Esophagus muscularis mucosa (tissue), 4 donors: ENCODE measurements around the gene KRT36. TPM values are rescaled to one million over a fixed set of nuclear protein-coding genes. Genes with fewer than 3 reads are reported as not detected.
A peak's percentile ranks its signal among the peaks of the same experiment; 100 is the strongest.

Source experiments
- DNase-seq: peaks from one replicate; pipeline ENCODE4 v3.0.0-alpha.2; 2017; ENCODE audit errors: extremely low spot score
- H3K27ac ChIP-seq, 4 donors: fragments of 200-600 bp; sonication (generic); replicated peaks in 1 of 4; 1 replicate in 3 of 4; 2 replicates in 1 of 4; pipeline ENCODE4 v1.5.1; 2016 to 2019; ENCODE audit warnings: mild to moderate bottlenecking in 1 of 4
- H3K27me3 ChIP-seq, 4 donors: fragments of 200-600 bp; sonication (generic); one replicate each; pipeline versions ENCODE4 v1.5.1 to v1.6.0; 2016 to 2019
- H3K36me3 ChIP-seq, 4 donors: fragments of 200-600 bp; sonication (generic); one replicate each; pipeline ENCODE4 v1.5.1; 2016 to 2019
- H3K4me1 ChIP-seq, 4 donors: fragments of 200-600 bp; sonication (generic); one replicate each; pipeline ENCODE4 v1.5.1; 2016 to 2019
- H3K4me3 ChIP-seq, 4 donors: fragments of 200-600 bp; sonication (generic); 1 replicate in 2 of 4; 2 replicates in 2 of 4; pipeline ENCODE4 v1.5.1; 2016 to 2019; ENCODE audit warnings: mild to moderate bottlenecking in 4 of 4, moderate library complexity in 1 of 4
- H3K9me3 ChIP-seq, 4 donors: fragments of 200-600 bp; sonication (generic); 1 replicate in 3 of 4; 2 replicates in 1 of 4; pipeline ENCODE4 v1.5.1; 2016 to 2019
- EP300 ChIP-seq: sonication (generic); formaldehyde crosslinking; IDR thresholded peaks from one replicate; pipeline ENCODE4 v1.6.1; 2017; ENCODE audit warnings: antibody characterized with exemption
- POLR2A ChIP-seq: fragments of 450-650 bp; IDR thresholded peaks from one replicate; pipeline ENCODE4 v1.6.1; 2017; ENCODE audit warnings: antibody characterized with exemption, moderate library complexity, mild to moderate bottlenecking, low read depth
- POLR2AphosphoS5 ChIP-seq, 2 donors: sonication (generic); formaldehyde crosslinking; IDR thresholded peaks; one replicate each; pipeline ENCODE4 v1.6.1; 2017; ENCODE audit warnings: antibody characterized with exemption in 2 of 2
- WGBS: methylation state at CpG from one replicate; pipeline ENCODE4 v1.1.5; 2018; 5-methylcytosine and 5-hydroxymethylcytosine counted together
- intact Hi-C: fragments of 100-400 bp; cut with DNase I; formaldehyde crosslinking; loops from one replicate; pipeline ENCODE4 v1.15.1; 2023
- total RNA-seq, 4 donors: library from RNA; depleted of rRNA; stranded (reverse); fragments of >200 nt; gene quantifications; one replicate each; pipeline versions ENCODE4 v1.1.0 to v1.2.1, GENCODE V29; 2016
- TF ChIP-seq, protein P1 (sequence below), 3 experiments: fragments of 200-600 bp in 2 of 3; fragments of 450-650 bp in 1 of 3; sonication (generic) in 2 of 3; IDR thresholded peaks; one replicate each; pipeline ENCODE4 v1.5.1; 2017 to 2019; ENCODE audit warnings: antibody characterized with exemption in 3 of 3, mild to moderate bottlenecking in 2 of 3, moderate library complexity in 1 of 3

The KRT36 gene
- total RNA-seq, 4 donors from 2014 or later, result not detected

DNA sequence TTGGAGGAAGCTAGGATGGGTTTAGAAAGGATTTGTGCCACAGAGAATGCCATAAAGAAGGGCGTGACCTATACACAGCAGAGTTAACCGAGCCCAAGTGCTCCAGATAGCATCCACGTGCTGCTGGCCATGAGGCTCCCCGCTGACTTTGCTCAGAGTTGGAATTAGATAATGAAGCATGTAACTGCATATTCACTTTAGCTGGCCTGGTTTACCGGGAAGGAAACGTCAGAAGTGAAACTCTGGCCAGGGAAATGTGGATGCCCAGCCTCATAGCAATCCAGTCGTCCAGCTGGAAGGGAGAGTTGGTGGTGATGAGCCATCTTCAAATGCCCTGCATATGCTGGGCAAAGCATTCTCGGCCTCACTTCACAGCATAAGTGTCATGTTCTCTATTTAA, 14.8 kb downstream of the KRT36 start:
- H3K9me3 ChIP-seq, result peaks cover 0 to 8% (median 7%) of the 10 kb centered on the region in 4 donors
- no peak overlapping the region for H3K4me3 ChIP-seq
- intact Hi-C loops, result no loop called here
- H3K27me3 ChIP-seq, result no peaks in the 10 kb centered on the region
- 84% methylated on average over 8 of the region's 8 CpGs for WGBS
- no peaks in the 10 kb centered on the region for H3K4me1 ChIP-seq
- H3K27ac ChIP-seq, result no peak overlapping the region
- DNase-seq, result no peak
- no peaks in the 10 kb centered on the region for H3K36me3 ChIP-seq
- no peak for TF ChIP-seq POLR2AphosphoS5 (IDR thresholded peaks at IDR 0.05)
- no peak for TF ChIP-seq EP300
- TF ChIP-seq, protein P1, sequence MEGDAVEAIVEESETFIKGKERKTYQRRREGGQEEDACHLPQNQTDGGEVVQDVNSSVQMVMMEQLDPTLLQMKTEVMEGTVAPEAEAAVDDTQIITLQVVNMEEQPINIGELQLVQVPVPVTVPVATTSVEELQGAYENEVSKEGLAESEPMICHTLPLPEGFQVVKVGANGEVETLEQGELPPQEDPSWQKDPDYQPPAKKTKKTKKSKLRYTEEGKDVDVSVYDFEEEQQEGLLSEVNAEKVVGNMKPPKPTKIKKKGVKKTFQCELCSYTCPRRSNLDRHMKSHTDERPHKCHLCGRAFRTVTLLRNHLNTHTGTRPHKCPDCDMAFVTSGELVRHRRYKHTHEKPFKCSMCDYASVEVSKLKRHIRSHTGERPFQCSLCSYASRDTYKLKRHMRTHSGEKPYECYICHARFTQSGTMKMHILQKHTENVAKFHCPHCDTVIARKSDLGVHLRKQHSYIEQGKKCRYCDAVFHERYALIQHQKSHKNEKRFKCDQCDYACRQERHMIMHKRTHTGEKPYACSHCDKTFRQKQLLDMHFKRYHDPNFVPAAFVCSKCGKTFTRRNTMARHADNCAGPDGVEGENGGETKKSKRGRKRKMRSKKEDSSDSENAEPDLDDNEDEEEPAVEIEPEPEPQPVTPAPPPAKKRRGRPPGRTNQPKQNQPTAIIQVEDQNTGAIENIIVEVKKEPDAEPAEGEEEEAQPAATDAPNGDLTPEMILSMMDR (IDR thresholded peaks at IDR 0.05), result no peak
- no peak for TF ChIP-seq POLR2A

DNA sequence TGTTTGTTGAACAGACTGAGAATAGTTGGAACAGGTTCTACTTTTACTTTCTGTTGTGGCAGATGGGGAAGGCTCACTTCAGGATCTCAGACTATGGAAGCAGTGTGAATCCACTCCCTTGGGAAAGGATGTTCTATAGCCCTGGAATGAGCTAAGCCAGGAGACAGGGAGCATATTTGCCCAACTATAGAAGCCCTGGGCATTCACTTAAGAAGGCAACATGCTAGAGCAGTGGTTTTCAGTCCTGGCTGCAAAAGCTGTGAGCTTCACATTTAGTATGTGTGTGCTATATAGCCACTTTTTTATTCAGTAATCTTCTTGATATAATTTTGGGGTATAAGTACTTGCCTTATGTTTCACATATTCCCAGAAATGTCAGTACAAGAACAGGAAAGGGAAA, 21.4 kb downstream of the KRT36 start:
- Histone ChIP-seq H3K27me3 (no peaks in the 10 kb centered on the region), H3K27ac (no peak overlapping the region), H3K36me3 (no peaks in the 10 kb centered on the region), H3K4me1 (peaks cover 13 to 25% (median 22%) of the 10 kb centered on the region in 4 donors), H3K4me3 (no peak overlapping the region), H3K9me3 (peaks cover 0 to 18% (median 10%) of the 10 kb centered on the region in 4 donors)
- intact Hi-C loops, result no loop called here
- no peak for TF ChIP-seq POLR2AphosphoS5 (IDR thresholded peaks at IDR 0.05)
- TF ChIP-seq, protein P1 (IDR thresholded peaks at IDR 0.05), result no peak
- no peak for TF ChIP-seq POLR2A
- no peak for TF ChIP-seq EP300
- DNase-seq, result no peak

DNA sequence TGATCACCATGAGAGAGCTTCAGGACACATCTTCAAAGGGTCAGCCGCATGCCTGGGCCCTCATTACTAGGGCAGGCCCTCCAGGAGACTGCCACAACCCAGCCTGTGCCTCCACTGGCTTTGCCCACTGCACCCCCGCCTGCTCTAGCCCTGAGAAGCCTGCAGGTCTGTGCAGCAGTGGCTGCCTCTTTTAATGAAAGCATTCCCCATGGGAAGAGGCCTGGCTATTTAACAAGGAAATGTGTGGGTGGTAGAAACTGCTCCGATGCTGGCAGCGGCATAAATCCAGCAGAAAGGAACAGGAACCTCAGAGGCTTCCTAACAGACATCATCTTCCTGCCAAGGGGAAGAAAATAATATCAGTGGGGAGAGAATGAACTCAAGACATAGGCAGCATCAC, 22.1 kb downstream of the KRT36 start:
- H3K9me3 ChIP-seq, result peaks cover 0 to 18% (median 10%) of the 10 kb centered on the region in 4 donors
- TF ChIP-seq POLR2A (no peak), EP300 (no peak), POLR2AphosphoS5 (IDR thresholded peaks at IDR 0.05) (no peak)
- TF ChIP-seq, protein P1 (IDR thresholded peaks at IDR 0.05), result no peak
- WGBS, result 48% methylated on average over 3 of the region's 4 CpGs
- DNase-seq, result no peak
- no peaks in the 10 kb centered on the region for H3K27me3 ChIP-seq
- intact Hi-C loops, result no loop called here
- H3K27ac ChIP-seq, result no peak overlapping the region
- no peak overlapping the region for H3K4me3 ChIP-seq
- peaks cover 13 to 31% (median 30%) of the 10 kb centered on the region in 4 donors for H3K4me1 ChIP-seq
- no peaks in the 10 kb centered on the region for H3K36me3 ChIP-seq

DNA sequence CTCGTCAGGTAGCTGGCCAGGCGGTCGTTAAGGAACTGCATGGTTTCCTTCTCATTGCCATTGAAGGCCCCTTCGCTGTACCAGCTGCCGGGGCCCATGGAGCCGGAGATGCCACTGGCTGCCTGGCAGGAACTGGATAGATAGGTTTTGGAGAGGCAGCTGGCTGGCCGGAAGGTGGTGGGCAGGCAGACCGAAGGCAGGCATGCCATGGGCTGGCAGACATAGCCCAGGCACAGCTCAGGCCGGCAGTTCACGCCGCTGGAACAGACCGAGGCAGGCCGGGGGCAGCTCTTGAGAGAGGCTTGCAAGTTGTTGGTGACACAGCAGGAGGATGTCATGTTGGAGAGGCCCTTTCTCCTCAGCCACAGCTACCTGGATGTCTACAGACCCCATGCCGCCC, 22.7 kb downstream of the KRT36 start, which contains the start of gene KRT32:
Gene KRT32, minus strand, starts transcription at position 399 of the 400 bp plus-strand sequence. Its CDS starts 61 bp downstream, at position 338.
- H3K4me1 ChIP-seq, result peaks cover 13 to 33% (median 31%) of the 10 kb centered on the region in 4 donors
- intact Hi-C loops, result no loop called here
- H3K4me3 ChIP-seq, result no peak within 1 kb of the TSS
- H3K27ac ChIP-seq, result no peak within 1 kb of the TSS
- 100% methylated on average over 2 of the region's 14 CpGs for WGBS
- peaks cover 0 to 16% (median 9%) of the 10 kb centered on the region in 4 donors for H3K9me3 ChIP-seq
- H3K36me3 ChIP-seq, result no peaks in the 10 kb centered on the region
- TF ChIP-seq, protein P1 (IDR thresholded peaks at IDR 0.05), result no peak
- TF ChIP-seq EP300, result no peak
- TF ChIP-seq POLR2AphosphoS5 (IDR thresholded peaks at IDR 0.05), result no peak
- no peak for TF ChIP-seq POLR2A
- H3K27me3 ChIP-seq, result no peaks in the 10 kb centered on the region
- DNase-seq, result no peak

DNA sequence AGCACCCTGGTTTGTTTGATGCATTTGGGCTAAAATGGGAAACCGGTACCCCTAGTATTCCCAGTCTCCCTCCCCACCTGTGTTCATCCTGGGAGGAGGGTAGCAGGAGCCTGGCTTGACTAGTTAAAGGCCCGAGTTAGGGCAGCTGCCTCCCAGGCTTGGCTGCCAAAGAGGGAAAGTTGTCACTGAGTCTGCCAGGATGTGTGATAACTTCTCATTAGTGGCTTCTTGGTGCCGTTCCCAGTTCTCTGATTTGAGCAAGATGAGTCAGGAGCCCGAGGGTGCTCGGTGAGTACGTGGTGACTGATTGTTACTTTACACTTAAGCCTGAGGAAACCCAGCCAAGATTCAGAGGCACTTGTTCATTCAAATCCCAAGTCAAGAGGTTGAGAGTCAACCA, 25.0 kb downstream of the KRT36 start:
- Histone ChIP-seq H3K4me1 (peaks cover 13 to 33% (median 31%) of the 10 kb centered on the region in 4 donors), H3K4me3 (no peak overlapping the region), H3K9me3 (peaks cover 0 to 11% (median 3%) of the 10 kb centered on the region in 4 donors), H3K27ac (peak overlapping the region in 1 of 4 donors; percentile 59), H3K36me3 (no peaks in the 10 kb centered on the region), H3K27me3 (no peaks in the 10 kb centered on the region)
- no peak for DNase-seq
- intact Hi-C loops, result no loop called here
- 13% methylated on average over 3 of the region's 6 CpGs for WGBS
- TF ChIP-seq POLR2AphosphoS5 (IDR thresholded peaks at IDR 0.05) (peak; percentile 65 to 85), EP300 (no peak)
